ENCODE results near the gene ST8SIA6. TPM values are rescaled to one million over a fixed set of nuclear protein-coding genes. Genes with fewer than 3 reads are reported as not detected.
A peak's percentile ranks its signal among the peaks of the same experiment; 100 is the strongest.
"Not testable (repeated sequence)": the region's sequence is repeated elsewhere in the genome, so short reads cannot be mapped to it uniquely, and the experiment has no call there.

Gene ST8SIA6
- total RNA-seq, 1 experiment from 2014 or later: 0.10 TPM

- no peak for DNase-seq (ENCODE audit: low read depth)
These were observed 26.6 kb downstream of the ST8SIA6 start for GRCh38 chr10:17427666-17428350.

- DNase-seq (ENCODE audit: low read depth): no peak
These were observed 27.2 kb downstream of the ST8SIA6 start for GRCh38 chr10:17427201-17427600.

GRCh38 chr10:17426263-17426750 is 28.1 kb downstream of the ST8SIA6 start:
- no peak for DNase-seq (ENCODE audit: low read depth)

GRCh38 chr10:17425584-17426262 is 28.7 kb downstream of the ST8SIA6 start:
- no peak for DNase-seq (ENCODE audit: low read depth)

- no peak for DNase-seq (ENCODE audit: low read depth)
These were observed 30.7 kb downstream of the ST8SIA6 start for GRCh38 chr10:17423632-17424186.

- no peak for DNase-seq (ENCODE audit: low read depth)
These were observed 31.5 kb downstream of the ST8SIA6 start for GRCh38 chr10:17422931-17423330.

GRCh38 chr10:17418249-17418648 is 36.1 kb downstream of the ST8SIA6 start:
- DNase-seq (ENCODE audit: low read depth): no peak

GRCh38 chr10:17416442-17417211 is 37.8 kb downstream of the ST8SIA6 start:
- DNase-seq (ENCODE audit: low read depth): no peak

- no peak for DNase-seq (ENCODE audit: low read depth)
These were observed 39.2 kb downstream of the ST8SIA6 start for GRCh38 chr10:17415046-17415658.

- no peak for DNase-seq (ENCODE audit: low read depth)
These were observed 39.9 kb downstream of the ST8SIA6 start for GRCh38 chr10:17414484-17414883.

- DNase-seq (ENCODE audit: low read depth): no peak
These were observed 40.5 kb downstream of the ST8SIA6 start for GRCh38 chr10:17413876-17414275.

GRCh38 chr10:17412323-17412722 is 42.1 kb downstream of the ST8SIA6 start:
- no peak for DNase-seq (ENCODE audit: low read depth)

GRCh38 chr10:17410907-17411306 is 43.5 kb downstream of the ST8SIA6 start:
- DNase-seq (ENCODE audit: low read depth): no peak

- peak; percentile 13 for DNase-seq (ENCODE audit: low read depth)
These were observed 45.1 kb downstream of the ST8SIA6 start for GRCh38 chr10:17409170-17409733.

- DNase-seq (ENCODE audit: low read depth): no peak
These were observed 47.3 kb downstream of the ST8SIA6 start for GRCh38 chr10:17407047-17407446.

- DNase-seq (ENCODE audit: low read depth): no peak
These were observed 48.2 kb downstream of the ST8SIA6 start for GRCh38 chr10:17406036-17406834.

GRCh38 chr10:17403161-17403560 is 51.2 kb downstream of the ST8SIA6 start:
- no peak for DNase-seq (ENCODE audit: low read depth)

- not testable (repeated sequence) for DNase-seq (ENCODE audit: low read depth)
These were observed 52.4 kb downstream of the ST8SIA6 start for GRCh38 chr10:17402040-17402439.

GRCh38 chr10:17396004-17396403 is 58.4 kb downstream of the ST8SIA6 start:
- DNase-seq (ENCODE audit: low read depth): no peak

- no peak for DNase-seq (ENCODE audit: low read depth)
These were observed 59.5 kb downstream of the ST8SIA6 start for GRCh38 chr10:17394854-17395253.

All from HT1080 (cell line).